ENCODE results near the gene NELFE.

DNA sequence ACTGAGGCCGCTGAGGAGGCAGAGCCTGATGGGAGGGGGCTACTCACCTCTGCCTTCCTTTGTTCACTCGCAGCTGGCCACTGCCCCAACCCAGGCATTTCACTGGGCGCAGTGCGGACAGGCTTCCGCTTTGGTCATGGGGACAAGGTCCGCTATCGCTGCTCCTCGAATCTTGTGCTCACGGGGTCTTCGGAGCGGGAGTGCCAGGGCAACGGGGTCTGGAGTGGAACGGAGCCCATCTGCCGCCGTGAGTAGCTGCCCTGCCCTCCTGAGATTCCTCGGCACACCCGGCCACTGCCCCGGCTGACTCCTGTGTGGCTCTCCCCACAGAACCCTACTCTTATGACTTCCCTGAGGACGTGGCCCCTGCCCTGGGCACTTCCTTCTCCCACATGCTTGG lies 25.2 kb downstream of the NELFE start:
- no peak for TF ChIP-seq POLR2A (IDR thresholded peaks at IDR 0.05; ENCODE audit: low read depth)
- TF ChIP-seq, protein P1, sequence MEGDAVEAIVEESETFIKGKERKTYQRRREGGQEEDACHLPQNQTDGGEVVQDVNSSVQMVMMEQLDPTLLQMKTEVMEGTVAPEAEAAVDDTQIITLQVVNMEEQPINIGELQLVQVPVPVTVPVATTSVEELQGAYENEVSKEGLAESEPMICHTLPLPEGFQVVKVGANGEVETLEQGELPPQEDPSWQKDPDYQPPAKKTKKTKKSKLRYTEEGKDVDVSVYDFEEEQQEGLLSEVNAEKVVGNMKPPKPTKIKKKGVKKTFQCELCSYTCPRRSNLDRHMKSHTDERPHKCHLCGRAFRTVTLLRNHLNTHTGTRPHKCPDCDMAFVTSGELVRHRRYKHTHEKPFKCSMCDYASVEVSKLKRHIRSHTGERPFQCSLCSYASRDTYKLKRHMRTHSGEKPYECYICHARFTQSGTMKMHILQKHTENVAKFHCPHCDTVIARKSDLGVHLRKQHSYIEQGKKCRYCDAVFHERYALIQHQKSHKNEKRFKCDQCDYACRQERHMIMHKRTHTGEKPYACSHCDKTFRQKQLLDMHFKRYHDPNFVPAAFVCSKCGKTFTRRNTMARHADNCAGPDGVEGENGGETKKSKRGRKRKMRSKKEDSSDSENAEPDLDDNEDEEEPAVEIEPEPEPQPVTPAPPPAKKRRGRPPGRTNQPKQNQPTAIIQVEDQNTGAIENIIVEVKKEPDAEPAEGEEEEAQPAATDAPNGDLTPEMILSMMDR (IDR thresholded peaks at IDR 0.05): no peak

All from esophagus muscularis mucosa (tissue), 3 donors.